Stimulated activated CD4-positive, alpha-beta T cell treated with anti-CD3 and anti-CD28 coated beads, Interleukin-1b, Interleukin-23, amount 100 ng/mL, for 48 hours (primary cell): Measurements from ENCODE around the gene MYRIP.

Source experiments
- DNase-seq: peaks from one replicate; pipeline ENCODE4 v3.0.0-alpha.2; 2020

Gene MYRIP

DNA sequence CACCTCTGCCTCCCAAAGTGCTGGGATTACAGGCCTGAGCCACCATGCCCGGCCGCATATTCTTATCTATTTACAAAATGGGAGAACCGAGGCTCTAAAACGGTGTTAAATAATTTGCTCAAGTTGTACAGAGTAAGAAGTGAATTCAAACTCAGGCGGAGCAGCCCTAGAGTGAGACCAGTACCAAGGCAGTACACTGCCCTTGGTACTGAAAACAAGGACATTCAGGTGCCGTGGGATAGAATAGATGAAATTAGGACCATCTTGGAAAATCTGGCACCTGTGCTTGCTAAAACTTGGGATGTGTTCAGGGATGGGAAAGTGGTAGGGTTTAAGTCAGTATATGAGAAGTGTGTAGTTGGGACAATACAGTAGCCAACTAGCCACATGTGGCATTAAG lies 100.7 kb downstream of the MYRIP start:
- no peak for DNase-seq

DNA sequence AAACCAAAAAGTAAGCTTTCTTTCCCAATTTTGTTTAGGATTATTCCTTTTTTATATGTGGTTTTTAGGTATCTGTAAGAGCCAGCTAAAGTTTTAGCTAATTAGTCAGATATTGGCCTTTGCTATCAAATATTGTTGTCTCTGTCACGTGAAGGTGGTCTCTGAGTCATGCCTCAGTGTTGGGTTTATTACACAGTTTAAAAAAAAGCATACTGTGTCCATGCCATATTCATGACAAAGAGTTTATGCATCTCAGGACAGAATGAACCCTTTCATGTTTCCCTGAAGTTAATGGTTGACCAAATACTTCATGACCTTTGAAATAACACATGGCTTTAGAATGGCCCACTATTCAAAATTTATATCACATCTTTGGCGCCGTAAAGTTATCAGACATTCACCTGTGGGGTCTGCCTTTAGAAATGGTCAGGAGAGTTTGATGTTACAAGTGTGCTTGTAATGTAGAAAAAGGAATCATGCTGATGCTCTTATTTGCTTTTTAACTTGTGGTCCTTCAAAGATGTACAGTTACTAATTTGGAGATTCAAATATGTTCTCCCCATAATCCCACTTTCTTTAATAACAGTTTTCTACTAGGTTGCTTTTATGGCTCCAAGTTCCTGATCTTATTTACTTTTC lies 101.5 kb downstream of the MYRIP start:
- DNase-seq = no peak

DNA sequence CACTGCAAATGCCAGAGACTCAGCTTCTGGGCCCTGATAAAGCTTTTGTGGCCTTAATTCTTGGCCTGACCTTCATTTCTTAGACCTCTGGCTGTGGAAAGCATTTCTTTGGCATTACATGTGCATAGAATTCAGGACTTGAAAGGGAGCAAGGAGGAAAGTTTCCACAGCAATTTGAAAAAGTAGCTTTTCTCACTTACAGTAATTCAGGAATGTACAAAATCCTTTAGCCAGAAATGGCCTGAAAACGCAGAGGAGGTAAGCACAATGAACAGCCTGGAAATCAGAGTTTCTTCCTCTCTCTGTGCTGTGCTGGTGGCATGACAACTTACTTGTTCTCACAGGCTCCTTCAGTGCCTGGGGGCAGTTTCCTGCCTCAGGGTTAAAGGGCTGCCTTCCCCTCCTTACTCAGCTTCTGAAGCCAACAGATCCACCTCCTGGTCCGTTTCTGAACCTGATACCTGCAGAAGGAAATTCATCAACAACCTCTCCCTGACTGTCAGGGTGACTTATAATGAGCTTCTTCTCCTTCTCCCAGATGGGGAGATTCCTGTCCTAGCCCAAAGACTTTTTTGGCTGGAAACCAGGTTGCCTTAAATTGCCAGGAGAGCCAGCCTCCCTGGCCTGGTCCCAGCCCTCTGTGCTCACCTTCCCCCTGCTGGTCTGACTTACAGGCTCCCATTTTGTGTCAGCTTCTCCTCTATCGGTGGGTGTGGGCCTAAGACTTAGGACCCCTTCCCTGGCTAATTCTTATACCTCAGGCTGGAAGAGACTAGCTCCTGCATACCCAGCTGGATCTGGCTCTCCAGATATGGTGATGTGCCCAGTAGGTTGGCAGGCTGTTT lies 102.3 kb downstream of the MYRIP start:
- no peak for DNase-seq

DNA sequence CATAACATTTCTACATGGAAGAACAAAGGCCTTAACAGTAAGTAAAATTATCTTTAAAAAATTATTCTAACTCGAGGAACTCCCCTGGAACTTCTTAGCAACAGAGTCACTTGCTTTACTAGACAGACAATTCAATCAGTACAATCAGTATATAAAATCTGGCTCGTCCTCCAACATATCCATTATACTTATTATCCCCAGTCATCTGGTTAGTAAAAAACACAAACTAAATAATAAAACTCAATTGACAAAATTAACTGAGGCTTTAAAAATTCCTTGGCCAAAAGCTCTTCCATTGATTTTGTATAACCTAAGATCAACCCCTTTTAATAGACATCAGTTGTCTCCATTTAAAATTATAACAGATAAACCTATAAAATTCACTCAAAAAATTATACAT lies 105.6 kb downstream of the MYRIP start:
- no peak for DNase-seq

DNA sequence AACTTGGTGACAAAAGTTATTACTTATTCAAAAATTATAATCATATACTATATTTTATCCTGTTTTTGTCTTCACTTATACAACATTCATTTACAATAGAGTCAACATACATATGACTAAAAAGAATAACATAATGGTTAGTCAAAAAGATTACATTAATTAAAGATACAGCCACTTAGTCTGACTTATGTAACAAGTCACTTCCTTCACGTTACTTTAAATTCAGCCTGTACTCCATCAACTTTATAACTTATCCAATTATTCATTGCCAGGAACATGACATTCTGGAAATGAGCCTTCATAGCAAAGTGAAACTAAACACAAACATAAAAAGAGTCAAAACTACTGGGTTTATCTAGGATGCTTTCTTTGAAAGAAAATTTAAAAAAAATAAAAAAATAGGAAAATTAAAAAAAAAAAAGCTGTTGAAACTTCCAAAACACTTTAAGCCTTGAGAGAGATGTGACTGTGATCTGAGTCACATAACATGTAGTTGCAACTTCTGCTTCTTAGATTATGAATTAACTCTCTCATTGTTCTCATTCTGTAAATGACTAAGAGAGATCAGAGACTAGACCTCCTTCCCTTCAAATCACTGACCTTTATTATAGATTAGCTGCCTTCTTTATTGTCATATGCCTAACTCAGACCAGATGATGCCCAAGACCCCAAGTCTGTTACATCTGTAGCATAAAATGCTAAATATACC lies 107.8 kb downstream of the MYRIP start:
- DNase-seq = no peak

DNA sequence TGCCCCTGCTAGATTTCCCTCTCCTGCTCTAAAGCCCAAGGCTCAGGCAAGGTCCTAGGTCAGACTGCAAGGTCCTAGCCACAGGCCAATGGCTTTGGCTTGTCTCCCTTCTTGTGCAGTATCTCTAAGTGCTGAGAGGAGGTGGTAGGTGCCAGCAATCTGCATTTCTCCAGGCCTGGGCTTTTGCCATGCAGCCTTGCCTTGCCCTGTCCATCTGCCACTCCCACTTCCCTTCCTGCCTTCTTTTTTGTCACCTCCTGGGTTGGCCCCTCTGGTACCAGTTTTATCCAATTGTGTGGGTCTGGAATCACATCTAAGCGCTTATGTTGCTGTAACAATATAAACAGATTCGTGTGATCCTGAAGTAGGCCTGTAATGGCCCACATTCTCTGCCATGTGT lies 109.9 kb downstream of the MYRIP start:
- DNase-seq = no peak

DNA sequence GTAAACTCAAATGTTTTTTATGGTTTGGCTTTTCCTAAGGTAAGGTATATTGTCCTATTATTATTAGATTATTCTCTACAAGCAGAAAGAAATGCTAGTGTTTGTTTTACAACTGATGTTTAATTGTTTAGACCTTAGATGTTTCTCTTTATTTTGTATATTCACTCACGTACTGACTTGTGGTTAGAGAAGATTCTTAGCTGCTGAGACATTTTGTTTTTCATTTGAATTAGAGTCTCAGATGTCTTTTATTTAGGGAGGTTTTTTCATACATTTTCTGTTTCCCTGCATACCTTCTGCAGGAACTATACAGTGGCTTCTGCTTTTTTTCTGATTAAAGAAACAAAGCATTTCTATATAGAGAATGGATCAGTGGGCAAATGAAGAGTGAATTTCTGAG lies 110.9 kb downstream of the MYRIP start:
- DNase-seq = no peak

DNA sequence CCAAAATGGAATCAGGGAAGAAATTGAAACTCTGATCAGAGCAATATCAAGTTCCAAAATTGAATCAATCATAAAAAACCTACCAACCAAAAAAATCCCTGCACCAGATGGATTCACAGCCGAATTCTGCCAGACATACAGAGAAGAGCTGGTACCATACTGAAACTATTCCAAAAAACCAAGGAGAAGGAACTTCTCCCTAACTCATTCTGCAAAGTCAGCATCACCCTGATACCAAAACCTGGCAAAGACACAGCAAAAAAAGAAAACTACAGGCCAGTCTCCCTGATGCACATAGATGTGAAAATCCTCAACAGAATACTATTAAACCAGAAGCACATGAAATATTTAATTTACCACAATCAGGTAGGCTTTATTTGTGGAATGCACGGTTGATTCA lies 118.1 kb downstream of the MYRIP start:
- no peak for DNase-seq

DNA sequence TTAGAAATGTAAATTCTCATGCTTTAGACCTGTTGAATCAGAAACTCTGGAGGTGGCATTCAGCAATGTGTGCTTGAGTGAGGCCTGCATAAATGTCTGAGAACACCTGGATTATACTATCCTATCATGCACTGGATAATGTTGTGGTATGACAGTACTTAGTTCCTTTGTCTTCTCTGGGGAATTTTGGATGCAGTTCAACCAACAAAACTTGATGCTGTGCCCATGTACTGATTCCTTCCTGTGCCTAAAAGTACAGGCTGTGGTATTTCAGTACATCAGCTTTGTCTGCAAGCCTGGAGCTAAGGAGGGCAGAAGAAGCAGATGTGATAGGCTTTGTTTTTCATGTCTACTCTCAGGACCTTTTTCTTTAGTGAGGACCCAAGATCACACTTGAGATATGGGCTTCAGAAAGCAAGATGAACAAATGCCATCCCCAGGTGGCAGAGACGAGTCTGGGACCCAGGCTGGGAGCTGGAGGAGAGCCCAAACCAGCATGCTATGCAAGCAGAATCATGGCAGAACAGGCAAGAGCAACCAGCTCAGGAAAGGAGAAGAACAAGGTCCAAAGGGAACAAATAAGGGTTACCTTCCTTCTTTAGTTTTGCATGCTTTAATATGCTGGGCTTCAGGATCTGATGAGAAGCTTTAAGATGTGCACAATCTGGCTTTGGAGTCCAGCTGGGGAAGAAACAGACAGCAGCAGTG lies 124.7 kb downstream of the MYRIP start:
- no peak for DNase-seq

DNA sequence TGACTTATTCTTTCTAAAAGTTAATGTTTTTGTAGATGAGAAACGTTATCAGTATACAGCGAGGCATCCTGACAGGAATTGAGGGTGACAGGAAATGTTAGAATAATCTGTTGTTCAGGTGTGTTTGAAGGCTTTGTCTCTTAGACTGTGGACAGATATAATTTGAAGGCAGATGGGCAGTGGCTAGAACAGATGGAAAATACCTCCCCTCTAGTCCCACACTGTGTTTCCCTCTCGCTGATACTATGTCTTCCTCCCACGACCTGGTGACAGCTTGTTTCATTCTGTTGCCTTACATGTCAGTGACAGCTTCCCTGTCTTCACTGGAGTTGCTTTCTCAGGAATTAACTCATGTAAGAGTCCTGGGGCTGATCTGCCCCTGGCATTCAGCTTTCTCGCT lies 125.3 kb downstream of the MYRIP start:
- DNase-seq = no peak

DNA sequence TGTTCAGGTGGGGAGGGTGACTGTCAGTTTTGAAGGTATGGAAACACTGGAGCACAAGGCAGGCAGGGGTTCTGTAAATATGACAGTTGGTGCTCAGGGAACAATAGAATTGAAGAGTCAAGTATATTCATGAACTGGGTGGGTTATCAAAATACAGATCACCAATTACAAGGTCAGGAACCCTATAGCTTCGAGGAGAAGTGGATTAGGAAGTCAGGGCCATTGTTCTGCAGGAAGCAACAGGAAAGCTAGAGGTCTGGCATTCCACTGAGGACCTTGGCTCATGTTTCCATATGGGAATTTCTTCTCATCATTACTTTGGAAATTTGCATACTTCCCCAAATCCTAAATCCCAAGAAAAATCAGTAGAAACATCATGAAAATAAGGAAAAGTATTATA lies 125.9 kb downstream of the MYRIP start:
- no peak for DNase-seq

DNA sequence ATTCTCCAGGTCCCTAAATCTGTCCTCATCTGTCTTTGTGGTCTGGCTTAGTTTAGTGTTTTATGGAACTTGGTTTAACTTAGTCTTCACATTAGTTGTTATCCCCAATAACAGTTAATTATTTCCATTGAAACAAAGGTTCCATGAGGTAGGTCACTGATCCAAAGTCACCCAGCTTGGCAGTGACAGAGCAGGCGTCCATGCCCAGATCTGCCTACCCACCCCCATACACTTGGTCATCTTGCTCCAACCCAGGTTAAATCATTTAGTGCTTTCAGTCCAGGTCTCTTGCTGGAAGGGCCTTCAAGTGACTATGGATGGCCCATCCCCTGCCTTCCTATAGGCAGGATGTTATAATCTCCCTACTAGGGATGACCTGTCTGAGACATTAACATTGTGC lies 127.4 kb downstream of the MYRIP start:
- no peak for DNase-seq

DNA sequence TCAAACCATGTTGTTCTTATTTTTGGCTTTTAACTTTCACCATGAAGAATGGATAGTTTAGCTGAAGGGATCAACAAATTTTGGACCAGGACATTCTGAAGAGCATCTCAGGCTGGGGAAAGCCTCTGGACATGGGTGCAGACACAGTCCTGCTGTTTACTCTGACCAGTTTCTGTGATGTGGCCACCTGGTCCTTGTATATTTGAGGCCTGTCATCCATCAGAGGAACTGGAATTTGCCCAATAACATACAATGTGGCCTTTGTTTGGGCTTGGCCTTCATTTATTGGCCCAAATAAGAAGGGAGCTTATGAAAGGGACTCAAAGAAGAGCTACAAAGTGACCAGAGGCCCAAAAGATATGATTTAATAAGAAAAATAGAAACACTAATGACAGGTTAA lies 127.9 kb downstream of the MYRIP start:
- DNase-seq = no peak

DNA sequence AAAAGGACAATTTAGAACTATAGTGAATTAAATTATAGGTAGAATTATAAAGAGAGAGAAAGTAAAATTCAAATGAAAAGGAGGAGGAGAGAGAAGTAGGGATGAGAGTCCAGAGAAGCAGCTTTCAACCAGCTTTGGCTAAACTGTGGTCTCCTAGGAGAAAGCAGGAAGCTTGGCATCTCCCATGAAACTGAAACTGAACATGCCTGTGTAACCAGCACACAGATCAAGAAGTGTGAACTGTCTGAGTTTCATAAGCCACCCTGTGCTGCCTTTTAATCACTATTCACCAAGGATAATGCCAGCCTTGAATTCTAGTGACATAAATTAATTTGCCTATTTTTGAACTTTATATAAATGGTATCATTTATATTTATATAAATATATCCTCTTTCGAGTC lies 128.5 kb downstream of the MYRIP start:
- DNase-seq = no peak

DNA sequence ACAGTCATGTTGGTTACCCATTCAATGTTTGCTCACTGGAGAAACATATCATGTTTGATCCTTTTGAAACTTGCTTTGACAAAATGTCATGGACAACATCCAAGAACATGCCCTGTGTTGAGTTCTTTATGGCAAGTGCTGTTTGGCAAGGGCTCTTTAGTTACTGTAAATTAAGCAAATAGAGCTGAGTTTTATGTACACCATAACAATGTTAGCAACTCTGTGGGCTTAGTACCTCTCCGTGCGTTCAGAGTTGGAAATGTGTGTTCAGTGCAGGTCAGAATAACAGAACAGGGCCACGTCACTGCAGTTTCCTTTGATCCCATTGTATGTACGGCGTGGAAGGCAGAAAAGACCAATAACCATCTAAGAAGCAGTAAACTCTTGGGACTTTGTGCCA lies 132.5 kb downstream of the MYRIP start:
- no peak for DNase-seq

DNA sequence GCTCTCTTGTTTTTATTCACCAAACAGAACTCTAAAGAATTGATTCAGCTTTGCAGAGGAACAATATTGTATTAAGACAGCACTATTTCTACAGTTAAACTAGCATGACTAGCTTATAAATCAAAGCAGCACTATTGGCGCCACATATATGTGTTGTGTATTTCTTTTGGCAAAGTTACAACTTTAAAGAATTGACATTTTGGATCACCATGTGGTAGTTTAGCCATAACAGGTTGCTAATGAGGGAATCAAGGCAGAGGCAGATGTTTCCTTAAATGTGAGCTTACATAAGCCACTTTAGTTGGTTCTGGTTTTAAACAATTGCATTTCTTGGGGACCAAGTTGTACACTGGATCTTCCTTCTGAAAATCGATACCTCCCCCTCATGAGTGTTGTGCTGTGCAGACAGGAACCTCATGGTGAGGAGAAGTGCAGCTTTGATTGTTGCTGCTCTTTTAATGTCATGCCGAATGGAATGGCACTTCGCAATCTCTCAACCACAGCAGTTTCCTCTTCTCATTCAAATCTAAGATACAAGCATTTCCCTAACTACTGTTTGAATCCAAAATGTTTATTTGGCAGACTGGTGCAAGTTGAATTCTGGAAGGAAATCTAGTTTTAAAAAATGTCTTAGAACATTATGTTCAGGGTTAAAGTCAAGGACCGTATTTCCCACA lies 151.2 kb downstream of the MYRIP start:
- DNase-seq = no peak

DNA sequence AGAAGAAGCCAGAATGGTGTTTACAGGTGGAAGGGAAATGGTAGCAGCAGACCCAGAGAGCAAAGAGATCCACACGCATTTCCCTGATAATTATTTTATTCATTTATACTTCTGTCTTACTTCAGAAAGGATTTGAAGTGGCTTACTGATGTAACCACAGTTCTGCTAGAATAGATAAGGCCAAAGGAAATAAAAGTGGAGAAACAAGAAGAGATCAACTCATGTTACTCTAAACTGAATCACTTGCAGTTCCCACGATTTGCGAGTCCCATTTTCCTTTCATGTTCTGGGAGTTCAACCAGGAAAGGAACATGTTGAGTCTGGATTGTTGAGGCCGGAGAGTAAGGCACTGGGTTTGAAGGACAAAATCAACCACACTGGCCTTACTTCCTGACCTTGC lies 151.8 kb downstream of the MYRIP start:
- no peak for DNase-seq

DNA sequence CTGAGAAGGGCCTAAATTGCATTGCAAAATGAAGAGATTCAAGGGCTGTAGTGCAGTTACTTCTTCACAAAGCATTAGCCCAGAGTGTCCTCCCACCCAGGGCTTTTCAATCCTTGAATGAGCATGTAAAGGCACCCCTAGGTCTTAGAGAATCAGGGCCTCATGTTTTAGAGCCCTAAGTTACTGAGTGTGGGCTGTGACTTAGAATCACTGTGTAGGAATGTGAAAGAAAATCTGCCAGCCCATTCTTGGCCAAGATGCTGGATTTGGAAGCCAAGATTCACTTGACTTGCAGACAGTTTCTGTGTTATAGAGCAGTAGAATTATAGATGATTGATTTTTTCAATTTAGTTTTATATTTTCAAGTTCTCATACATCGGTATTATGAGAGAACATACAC lies 153.2 kb downstream of the MYRIP start:
- DNase-seq = no peak

DNA sequence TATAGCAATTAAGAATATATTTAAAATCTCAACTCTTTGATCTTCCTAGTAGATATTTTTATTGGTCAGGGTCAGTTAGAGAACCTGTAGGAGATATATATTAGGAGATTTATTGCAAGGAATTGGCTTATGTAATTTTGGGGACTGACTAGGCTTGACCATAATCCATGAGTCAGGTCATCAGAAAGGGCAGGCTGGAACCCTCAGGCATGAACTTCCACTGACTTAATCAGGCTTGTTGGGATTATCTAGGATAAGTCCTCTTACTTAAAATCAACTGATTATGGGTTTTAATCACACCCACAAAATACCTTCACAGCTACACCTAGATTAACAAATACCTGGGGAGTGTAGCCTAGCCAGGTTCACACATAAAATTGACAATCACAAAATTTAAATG lies 156.1 kb downstream of the MYRIP start:
- DNase-seq = no peak

DNA sequence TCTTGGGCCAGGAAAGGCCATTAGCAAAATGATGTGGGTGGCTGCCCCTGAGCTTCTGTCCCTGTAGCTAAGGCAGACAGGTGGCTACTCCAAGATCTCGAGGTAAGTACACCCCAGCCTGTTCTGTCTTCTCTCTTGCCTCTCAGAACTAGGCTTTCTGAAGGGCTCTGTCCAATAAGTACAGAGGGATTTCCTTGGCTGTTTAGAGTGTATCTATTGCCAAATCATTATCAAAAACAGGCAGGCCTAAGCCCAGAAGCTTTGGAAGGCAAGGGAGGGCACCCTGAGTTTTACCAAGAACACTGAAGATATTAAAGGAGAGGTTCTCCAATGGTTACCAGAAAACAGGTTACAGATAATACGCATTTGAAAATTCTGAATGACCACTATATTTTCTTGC lies 156.6 kb downstream of the MYRIP start:
- no peak for DNase-seq

DNA sequence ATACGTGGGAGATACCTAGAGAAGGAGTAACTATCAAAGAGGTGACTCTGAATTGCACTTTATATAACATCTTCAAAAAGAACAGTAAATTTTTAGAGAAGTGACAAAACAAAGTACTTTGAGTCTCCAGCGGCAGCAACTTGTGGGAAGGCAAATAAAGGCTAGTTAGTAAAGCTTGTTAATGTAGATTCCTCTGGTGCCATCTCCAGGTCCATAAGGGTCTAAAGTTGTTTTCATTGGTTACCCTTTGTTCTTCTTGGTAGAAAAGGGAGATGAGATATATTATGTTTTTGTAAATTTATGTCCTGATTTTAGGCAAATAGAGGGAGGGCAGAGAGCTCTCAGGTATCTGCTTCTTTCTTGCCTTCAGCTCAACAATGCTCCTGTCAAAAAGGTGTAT lies 161.6 kb downstream of the MYRIP start:
- DNase-seq = no peak

DNA sequence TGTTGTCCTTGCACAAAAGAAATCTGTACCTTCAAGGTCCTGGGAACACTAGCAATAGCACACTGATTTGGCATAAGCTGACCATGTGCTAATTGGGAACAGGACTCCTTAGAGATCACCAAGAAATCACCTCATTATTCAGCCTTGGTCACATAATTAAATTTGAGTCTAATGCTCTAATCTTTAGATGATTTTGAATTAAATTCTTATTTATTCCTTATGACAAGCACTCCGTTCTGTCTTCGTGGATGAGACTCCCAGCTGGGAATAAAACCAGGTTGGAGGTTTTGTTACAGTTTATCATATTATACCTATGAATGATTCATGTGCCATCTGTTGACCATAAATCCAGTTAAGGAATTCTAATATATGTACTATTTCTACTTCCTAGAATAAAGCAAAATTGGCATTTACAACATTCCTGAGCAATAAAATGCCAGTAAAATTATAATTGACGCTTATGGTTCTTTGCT lies 162.2 kb downstream of the MYRIP start:
- DNase-seq = no peak

DNA sequence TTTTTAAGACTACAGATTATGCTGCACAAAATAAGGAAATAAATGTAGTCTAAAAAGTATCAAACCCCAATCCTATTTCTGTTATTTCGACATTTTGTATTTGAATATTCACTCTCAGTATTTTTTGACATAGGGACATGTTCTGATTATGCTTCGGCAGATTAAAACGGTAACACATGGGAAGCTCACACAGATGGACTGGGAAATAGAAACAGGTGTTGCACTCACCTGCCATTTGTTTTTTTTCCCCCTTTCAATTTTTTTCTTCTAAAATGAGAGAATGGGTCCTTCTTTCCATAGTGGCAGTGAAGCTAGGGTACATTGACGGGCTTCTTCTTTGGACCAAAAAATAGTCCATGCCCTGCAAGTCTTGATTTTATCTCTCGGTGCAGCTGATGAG lies 163.1 kb downstream of the MYRIP start:
- DNase-seq = no peak
